ENCODE data around the gene MCRS1. TPM values are rescaled to one million over a fixed set of nuclear protein-coding genes. Genes with fewer than 3 reads are reported as not detected.

Gene MCRS1
- total and polyA plus RNA-seq, 2 donors (not counting 3 experiments of a cell fraction or from before 2014, with no cell fraction given), result 71.1 to 99.3 TPM

DNA sequence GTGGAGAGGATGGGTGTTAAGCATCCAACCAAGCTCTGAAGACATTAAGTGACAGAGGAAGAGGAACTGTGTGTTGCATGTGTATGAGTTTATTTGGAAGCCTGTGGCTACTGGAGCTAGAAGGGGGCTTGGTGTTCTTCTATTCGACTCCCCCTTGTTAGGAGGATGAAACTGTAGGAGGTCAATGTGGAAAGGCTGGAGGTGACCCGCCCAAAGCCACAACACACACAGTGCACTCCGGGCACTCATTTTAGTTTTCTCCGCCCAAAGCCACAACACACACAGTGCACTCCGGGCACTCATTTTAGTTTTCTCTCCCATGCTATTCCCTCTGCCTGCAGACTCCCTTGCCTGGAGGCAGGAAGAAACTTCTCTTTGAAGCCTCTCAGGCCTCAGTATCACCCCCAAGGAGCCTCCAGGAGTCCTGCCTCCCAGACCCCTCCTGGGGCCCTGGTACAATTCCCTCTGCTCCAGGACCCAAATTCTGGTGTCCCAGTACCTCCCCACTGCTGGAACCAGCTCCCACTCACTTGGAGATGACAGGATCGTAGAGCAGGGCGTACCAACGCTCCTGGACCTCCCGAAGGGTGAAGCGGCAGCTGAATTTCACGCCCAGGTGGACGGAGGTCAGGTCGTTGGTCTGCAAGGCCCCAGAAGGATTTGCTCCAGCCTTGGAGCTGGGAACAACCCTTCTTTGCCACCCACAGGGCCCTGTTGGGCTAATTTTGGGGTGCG, 3.8 kb downstream of the MCRS1 start:
- H3K4me2 ChIP-seq (ENCODE audit: insufficient read depth, low read length), result no peak overlapping the region
- POLR2A ChIA-PET, result no interaction called here
- no peaks in the 10 kb centered on the region for H4K20me1 ChIP-seq (replicated peaks; ENCODE audit: control insufficient read depth, extremely low read depth, insufficient read depth, low read length)
- H3K79me2 ChIP-seq (ENCODE audit: control insufficient read depth, insufficient read depth, low read length), result peaks cover 20% of the 10 kb centered on the region
- H2AFZ ChIP-seq (ENCODE audit: low read depth, low read length), result no peak overlapping the region
- H3K36me3 ChIP-seq (ENCODE audit: control insufficient read depth in 2 of 2, extremely low read depth in 1 of 2, insufficient read depth in 2 of 2, low read length in 2 of 2), result peaks cover 13 to 46% of the 10 kb centered on the region in 2 experiments
- BruUV-seq (replicated peaks), result no TSS peak
- H3K9ac ChIP-seq (replicated peaks; ENCODE audit: extremely low read depth, insufficient read depth, low read length), result no peak overlapping the region
- dilution Hi-C loops (cut with MboI; ENCODE audit: extremely low pct_ligation_motif_present, low sequenced_read_pairs) (no loop called here), intact Hi-C loops (cut with micrococcal nuclease) (no loop called here)
- H3K4me1 ChIP-seq (ENCODE audit: control insufficient read depth, extremely low read depth, insufficient read depth, low read length), result peaks cover 14% of the 10 kb centered on the region
- TF ChIP-seq JUN (IDR thresholded peaks at IDR 0.05; ENCODE audit: borderline replicate concordance, insufficient read depth, insufficient read length, low read depth) (no peak), FOS (IDR thresholded peaks at IDR 0.05; ENCODE audit: borderline replicate concordance, insufficient read depth, low read length) (no peak), MYC (IDR thresholded peaks at IDR 0.05; ENCODE audit: low read depth, low read length) (no peak), GATA2 (IDR thresholded peaks at IDR 0.05; ENCODE audit: insufficient read depth, insufficient read length, low read depth, low read length) (no peak), POLR2A (IDR thresholded peaks at IDR 0.05; ENCODE audit: low read depth, low read length) (no peak), POLR2AphosphoS5 (IDR thresholded peaks at IDR 0.05; ENCODE audit: insufficient read depth, low read depth, low read length) (no peak), EZH2 (IDR thresholded peaks at IDR 0.05; ENCODE audit: borderline replicate concordance, low read depth, low read length, severe bottlenecking) (no peak)
- TF ChIP-seq, protein P1, sequence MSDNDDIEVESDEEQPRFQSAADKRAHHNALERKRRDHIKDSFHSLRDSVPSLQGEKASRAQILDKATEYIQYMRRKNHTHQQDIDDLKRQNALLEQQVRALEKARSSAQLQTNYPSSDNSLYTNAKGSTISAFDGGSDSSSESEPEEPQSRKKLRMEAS (IDR thresholded peaks at IDR 0.05; ENCODE audit: insufficient read depth, insufficient read length), result no peak
- TF ChIP-seq, protein P2, sequence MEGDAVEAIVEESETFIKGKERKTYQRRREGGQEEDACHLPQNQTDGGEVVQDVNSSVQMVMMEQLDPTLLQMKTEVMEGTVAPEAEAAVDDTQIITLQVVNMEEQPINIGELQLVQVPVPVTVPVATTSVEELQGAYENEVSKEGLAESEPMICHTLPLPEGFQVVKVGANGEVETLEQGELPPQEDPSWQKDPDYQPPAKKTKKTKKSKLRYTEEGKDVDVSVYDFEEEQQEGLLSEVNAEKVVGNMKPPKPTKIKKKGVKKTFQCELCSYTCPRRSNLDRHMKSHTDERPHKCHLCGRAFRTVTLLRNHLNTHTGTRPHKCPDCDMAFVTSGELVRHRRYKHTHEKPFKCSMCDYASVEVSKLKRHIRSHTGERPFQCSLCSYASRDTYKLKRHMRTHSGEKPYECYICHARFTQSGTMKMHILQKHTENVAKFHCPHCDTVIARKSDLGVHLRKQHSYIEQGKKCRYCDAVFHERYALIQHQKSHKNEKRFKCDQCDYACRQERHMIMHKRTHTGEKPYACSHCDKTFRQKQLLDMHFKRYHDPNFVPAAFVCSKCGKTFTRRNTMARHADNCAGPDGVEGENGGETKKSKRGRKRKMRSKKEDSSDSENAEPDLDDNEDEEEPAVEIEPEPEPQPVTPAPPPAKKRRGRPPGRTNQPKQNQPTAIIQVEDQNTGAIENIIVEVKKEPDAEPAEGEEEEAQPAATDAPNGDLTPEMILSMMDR (IDR thresholded peaks at IDR 0.05; ENCODE audit: extremely low read depth in 1 of 2, insufficient read depth in 1 of 2, low read depth in 1 of 2, low read length in 2 of 2), result no peak
- H3K9me1 ChIP-seq (replicated peaks; ENCODE audit: control insufficient read depth, extremely low read depth, insufficient read depth, low read length), result no peaks in the 10 kb centered on the region
- no peaks in the 10 kb centered on the region for H3K27me3 ChIP-seq (ENCODE audit: control insufficient read depth in 2 of 2, insufficient read depth in 2 of 2, low read length in 2 of 2)
- CTCF ChIA-PET, result interaction anchor here (0.6 to 1.8 kb wide), 6 partner anchors 8 to 233 kb away, joined by 3 to 8 read pairs (median 6); no protein-coding TSS in a partner anchor
- H3K27ac ChIP-seq (ENCODE audit: insufficient read depth, low read depth, low read length), result no peak overlapping the region
- no peaks in the 10 kb centered on the region for H3K9me3 ChIP-seq (replicated peaks; ENCODE audit: control insufficient read depth, insufficient read depth, low read length)
- DNase-seq (ENCODE audit: low read depth, low spot score) (no peak), FAIRE-seq (no peak)
- H3K4me3 ChIP-seq (replicated peaks in 1 of 3; ENCODE audit: insufficient read depth in 1 of 3, low read depth in 1 of 3, low read length in 3 of 3), result no peak overlapping the region
